HEK293 (cell line): ENCODE data around the gene KAT7.

Experiments
- CTCF ChIA-PET: fragments of 350-600 bp; formaldehyde crosslinking; extraction: SDS; loops from one replicate; lab custom pipeline; 2021; ENCODE audit warnings: antibody characterized with exemption; lab: Yijun Ruan, JAX
- POLR2A ChIA-PET: fragments of 300-600 bp; formaldehyde crosslinking; extraction: SDS; loops from one replicate; lab custom pipeline; 2020; ENCODE audit warnings: antibody characterized with exemption, inconsistent platforms; lab: Yijun Ruan, JAX
- H3K27ac ChIP-seq: fragments of 200-500 bp; sonication (Bioruptor generic); 2 replicates; pipeline ENCODE4 v1.5.1; 2014; ENCODE audit warnings: low read depth, low read length, control low read depth, inconsistent platforms; ENCODE audit errors: extremely low read depth
- H3K36me3 ChIP-seq, 2 experiments: fragments of 200-500 bp in 1 of 2; sonication (Bioruptor generic) in 1 of 2; 1 replicate in 1 of 2; 2 replicates in 1 of 2; pipeline ENCODE4 v1.5.1; 2014 to 2017; ENCODE audit warnings: inconsistent platforms in 2 of 2, low read length in 2 of 2; ENCODE audit not compliant: control insufficient read depth in 2 of 2, insufficient read depth in 1 of 2
- H3K4me1 ChIP-seq: fragments of 200-500 bp; sonication (Bioruptor generic); 2 replicates; pipeline ENCODE4 v1.5.1; 2014; ENCODE audit warnings: mild to moderate bottlenecking, low read length, inconsistent platforms; ENCODE audit not compliant: control insufficient read depth, insufficient read depth
- H3K4me3 ChIP-seq: 2 replicates; pipeline ENCODE4 v1.5.1; 2011; ENCODE audit warnings: low read depth, mild to moderate bottlenecking, control low read depth, low read length, moderate library complexity
- H3K9me3 ChIP-seq: fragments of 200-500 bp; sonication (Bioruptor generic); 2 replicates; pipeline ENCODE4 v1.5.1; 2014; ENCODE audit warnings: low read depth, low read length, inconsistent platforms; ENCODE audit not compliant: control insufficient read depth, insufficient read depth
- ELK4 ChIP-seq: IDR thresholded peaks from 2 replicates; pipeline ENCODE4 v1.6.1; 2011; ENCODE audit warnings: mild to moderate bottlenecking, low read depth, low read length, borderline replicate concordance
- PRDM1 ChIP-seq: fragments of 450-650 bp; formaldehyde crosslinking; IDR thresholded peaks from 2 replicates; pipeline ENCODE4; 2016; ENCODE audit warnings: missing biosample characterization, missing genetic modification characterization
- TSHZ1 ChIP-seq: fragments of 450-650 bp; formaldehyde crosslinking; IDR thresholded peaks from 2 replicates; pipeline ENCODE4 v1.5.1; 2016; ENCODE audit warnings: missing biosample characterization, missing genetic modification characterization, borderline replicate concordance
- ZBTB17 ChIP-seq: fragments of 450-650 bp; formaldehyde crosslinking; IDR thresholded peaks from 2 replicates; pipeline ENCODE4 v1.5.1; 2016; ENCODE audit warnings: missing biosample characterization, missing genetic modification characterization
- ZFP69B ChIP-seq: fragments of 450-650 bp; formaldehyde crosslinking; IDR thresholded peaks from 2 replicates; pipeline ENCODE4 v1.5.1; 2016; ENCODE audit warnings: missing biosample characterization, missing genetic modification characterization
- ZNF138 ChIP-seq: fragments of 450-650 bp; formaldehyde crosslinking; IDR thresholded peaks from 2 replicates; pipeline ENCODE4 v1.5.1; 2016; ENCODE audit warnings: missing biosample characterization, missing genetic modification characterization, borderline replicate concordance
- ZNF302 ChIP-seq: fragments of 450-650 bp; formaldehyde crosslinking; IDR thresholded peaks from 2 replicates; pipeline ENCODE4 v1.5.1; 2016; ENCODE audit warnings: missing biosample characterization, missing genetic modification characterization, low read depth
- ZNF391 ChIP-seq: fragments of 450-650 bp; formaldehyde crosslinking; IDR thresholded peaks from 2 replicates; pipeline ENCODE4 v1.5.1; 2016; ENCODE audit warnings: low read depth, missing biosample characterization, missing genetic modification characterization, borderline replicate concordance
- ZNF404 ChIP-seq: fragments of 450-650 bp; formaldehyde crosslinking; IDR thresholded peaks from 2 replicates; pipeline ENCODE4 v1.5.1; 2017; ENCODE audit warnings: missing biosample characterization, missing genetic modification characterization
- ZNF416 ChIP-seq: fragments of 450-650 bp; formaldehyde crosslinking; IDR thresholded peaks from 2 replicates; pipeline ENCODE4 v1.5.1; 2016; ENCODE audit warnings: missing biosample characterization, missing genetic modification characterization
- ZNF423 ChIP-seq: fragments of 450-650 bp; formaldehyde crosslinking; IDR thresholded peaks from 2 replicates; pipeline ENCODE4 v1.5.1; 2016; ENCODE audit warnings: missing biosample characterization, missing genetic modification characterization
- ZNF48 ChIP-seq: fragments of 450-650 bp; formaldehyde crosslinking; IDR thresholded peaks from 2 replicates; pipeline ENCODE4 v1.5.1; 2016; ENCODE audit warnings: missing biosample characterization, missing genetic modification characterization
- ZNF544 ChIP-seq: fragments of 450-650 bp; formaldehyde crosslinking; IDR thresholded peaks from 2 replicates; pipeline ENCODE4 v1.5.0; 2017; ENCODE audit warnings: missing biosample characterization, missing genetic modification characterization
- ZNF580 ChIP-seq: fragments of 450-650 bp; formaldehyde crosslinking; IDR thresholded peaks from 2 replicates; pipeline ENCODE4 v1.5.1; 2016; ENCODE audit warnings: missing biosample characterization, missing genetic modification characterization
- ZNF658 ChIP-seq: fragments of 450-650 bp; formaldehyde crosslinking; IDR thresholded peaks from 2 replicates; pipeline ENCODE4; 2016; ENCODE audit warnings: missing biosample characterization, missing genetic modification characterization
- ZNF768 ChIP-seq: fragments of 450-650 bp; formaldehyde crosslinking; IDR thresholded peaks from 2 replicates; pipeline ENCODE4 v1.5.1; 2018; ENCODE audit warnings: missing biosample characterization, mild to moderate bottlenecking, missing genetic modification characterization

The KAT7 gene

GRCh38 chr17:49873466-49873865, 85.0 kb downstream of the KAT7 start:
- Histone ChIP-seq H3K36me3 (no peaks in the 10 kb centered on the region), H3K4me1 (no peaks in the 10 kb centered on the region), H3K9me3 (no peaks in the 10 kb centered on the region), H3K27ac (no peak overlapping the region)
- POLR2A ChIA-PET = interaction anchor here (0.5 to 0.6 kb wide), 2 partner anchors 109 to 321 kb away, joined by 3 read pairs; partner anchors contain the start of gene FAM117A
- CTCF ChIA-PET = interaction anchor here (0.6 to 4.8 kb wide), 4 partner anchors 11 to 123 kb away, joined by 3 to 82 read pairs (median 6); partner anchors contain the start of gene DLX3
- TF ChIP-seq ZBTB17 (tag by site-specific recombination) = no peak
- TF ChIP-seq ZFP69B (tag by site-specific recombination) = no peak
- TF ChIP-seq ZNF580 = no peak
- TF ChIP-seq TSHZ1 (tag by site-specific recombination) = no peak
- TF ChIP-seq PRDM1 = no peak
- TF ChIP-seq ZNF658 (tag by site-specific recombination) = no peak
- TF ChIP-seq, all 188 proteins: peak for 0
- no peak overlapping the region for H3K4me3 ChIP-seq

- H3K4me1 ChIP-seq = no peaks in the 10 kb centered on the region
- ChIA-PET CTCF (interaction anchor here (0.6 to 4.8 kb wide), 3 partner anchors 12 to 123 kb away, joined by 3 to 82 read pairs (median 8); partner anchors contain the start of gene DLX3), POLR2A (interaction anchor here (0.5 to 0.6 kb wide), 2 partner anchors 110 to 321 kb away, joined by 3 read pairs; partner anchors contain the start of gene FAM117A)
- H3K36me3 ChIP-seq = no peaks in the 10 kb centered on the region
- no peak overlapping the region for H3K4me3 ChIP-seq
- no peak overlapping the region for H3K27ac ChIP-seq
- TF ChIP-seq ZNF544 (tag by site-specific recombination) (no peak), ZNF48 (no peak), ZNF423 (tag by site-specific recombination) (no peak), ELK4 (no peak), ZNF302 (tag by site-specific recombination) (no peak), ZNF138 (tag by site-specific recombination) (no peak), ZNF391 (no peak), ZNF404 (tag by site-specific recombination) (no peak)
- TF ChIP-seq, all 188 proteins: peak for 0
- no peaks in the 10 kb centered on the region for H3K9me3 ChIP-seq
Measured at GRCh38 chr17:49873926-49874325, 85.4 kb downstream of the KAT7 start.

- POLR2A ChIA-PET = no interaction called here
- Histone ChIP-seq H3K27ac (no peak overlapping the region), H3K4me3 (no peak overlapping the region), H3K4me1 (no peaks in the 10 kb centered on the region), H3K9me3 (no peaks in the 10 kb centered on the region), H3K36me3 (no peaks in the 10 kb centered on the region)
- TF ChIP-seq ZNF768 (peak; percentile 93), PRDM1 (no peak), ZNF416 (tag by site-specific recombination) (no peak)
- CTCF ChIA-PET = interaction anchor here (0.7 to 4.8 kb wide), 5 partner anchors 14 to 212 kb away, joined by 3 to 82 read pairs (median 7); partner anchors contain the start of gene DLX3
Measured at GRCh38 chr17:49874911-49875310, 86.4 kb downstream of the KAT7 start.
